ELF-1 (cell line): ENCODE measurements around the gene POPDC3.
"Not testable (repeated sequence)": the region's sequence is repeated elsewhere in the genome, so short reads cannot be mapped to it uniquely, and the experiment has no call there.

Experiments used
- DNase-seq: peaks from one replicate; pipeline ENCODE4 v3.0.0-alpha.2; 2016; ENCODE audit warnings: low read depth, low spot score

Gene POPDC3

GRCh38 chr6:105196076-105196475 lies 16.3 kb upstream of the POPDC3 start:
- DNase-seq: no peak

- no peak for DNase-seq
These were observed 14.8 kb upstream of the POPDC3 start for GRCh38 chr6:105194591-105194990.

DNA sequence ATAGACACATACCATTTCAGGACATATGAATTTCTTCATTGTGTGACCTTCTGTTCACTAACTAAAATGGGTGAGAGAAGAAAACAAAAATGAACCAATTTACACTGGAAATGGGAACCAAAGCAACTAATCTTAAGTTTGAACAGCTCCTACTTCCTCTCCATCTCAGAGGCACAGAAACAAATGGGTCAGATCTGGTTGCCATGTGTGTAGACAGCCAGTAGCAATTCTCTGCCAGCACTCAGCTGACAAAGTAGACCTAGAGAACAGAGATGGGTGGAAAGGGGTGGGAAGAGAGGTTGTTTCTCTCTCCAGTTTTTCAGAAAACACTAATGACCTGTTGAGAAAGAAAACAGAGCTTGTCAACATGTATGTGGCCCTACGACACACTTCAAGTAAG lies 14.3 kb upstream of the POPDC3 start:
- no peak for DNase-seq

DNA sequence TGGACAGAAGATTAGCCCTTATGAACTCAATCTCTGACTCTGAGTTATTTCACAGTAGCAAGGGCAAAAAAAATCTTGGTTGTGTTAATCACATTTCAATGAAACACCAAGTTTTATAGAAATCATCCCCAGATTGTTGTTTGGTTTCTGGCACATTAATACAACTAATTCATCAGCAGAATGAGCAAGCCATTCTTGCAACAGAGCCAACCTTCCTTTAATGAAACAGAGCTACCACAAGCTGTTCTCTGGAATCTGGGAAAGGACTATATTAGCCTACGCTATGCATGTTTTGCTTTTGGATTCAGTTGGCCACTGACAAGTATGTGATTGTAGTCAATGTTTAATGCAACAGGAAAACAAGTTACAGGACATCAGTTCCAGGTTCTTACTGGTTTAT lies 13.8 kb upstream of the POPDC3 start:
- DNase-seq: no peak

GRCh38 chr6:105192707-105193465 lies 13.1 kb upstream of the POPDC3 start:
- no peak for DNase-seq

DNA sequence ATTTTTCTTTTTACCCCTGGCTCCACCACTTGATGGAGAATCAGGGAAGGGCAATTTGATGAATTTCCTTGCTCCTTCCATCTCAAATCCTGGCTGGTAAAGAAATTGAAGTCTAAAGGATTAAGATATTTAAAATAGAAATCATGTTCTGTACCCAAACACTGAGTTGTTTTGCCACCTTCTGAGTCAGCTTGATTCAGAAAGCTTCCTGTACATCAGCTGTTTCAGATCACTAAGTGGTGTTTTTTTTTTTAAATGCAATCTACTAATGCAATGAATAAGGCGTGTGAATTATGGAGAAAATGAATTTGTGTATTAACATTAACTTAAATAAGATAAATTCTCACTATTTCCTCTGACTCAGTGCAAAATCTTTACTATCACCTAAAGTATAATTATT lies 11.5 kb upstream of the POPDC3 start:
- no peak for DNase-seq

GRCh38 chr6:105189026-105189820 lies 9.4 kb upstream of the POPDC3 start:
- no peak for DNase-seq

DNA sequence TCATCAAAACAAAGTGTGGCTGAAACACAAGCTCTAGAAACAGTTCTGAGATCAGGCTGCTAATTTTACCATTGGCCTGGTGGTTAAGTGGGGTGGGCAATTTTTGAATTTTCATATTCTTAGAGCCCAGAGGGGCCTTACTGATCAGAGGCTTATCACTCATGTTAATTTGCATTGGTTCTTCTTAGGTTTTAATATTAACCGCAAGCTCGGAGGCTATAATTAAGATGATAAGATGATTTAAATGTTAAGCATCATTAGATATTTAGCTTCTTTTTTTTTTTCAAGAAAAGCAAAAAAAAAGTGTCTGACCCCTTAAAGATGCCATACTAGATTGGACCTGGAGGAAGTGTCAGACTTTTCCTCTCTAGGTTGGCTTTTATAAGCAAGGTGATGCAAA lies 8.4 kb upstream of the POPDC3 start:
- DNase-seq: no peak

DNA sequence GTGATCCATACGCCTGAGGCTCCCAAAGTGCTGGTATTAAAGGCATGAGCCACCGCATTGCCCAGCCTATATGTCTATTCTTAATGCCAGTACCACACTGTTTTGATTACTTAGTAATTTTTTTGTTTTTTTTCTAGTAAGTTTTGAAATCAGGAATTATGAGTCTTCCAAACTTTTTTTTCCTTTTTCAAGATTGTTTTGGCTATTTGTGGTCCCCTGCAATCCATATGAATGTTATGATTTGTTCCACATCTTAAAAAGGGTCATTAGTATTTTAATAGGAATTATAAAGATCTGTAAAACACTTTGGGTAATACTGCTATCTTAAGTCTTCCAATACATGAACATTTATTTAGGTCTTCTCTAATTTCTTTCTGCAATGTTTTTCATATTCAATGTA lies 6.8 kb upstream of the POPDC3 start:
- no peak for DNase-seq

GRCh38 chr6:105184921-105185320 lies 5.1 kb upstream of the POPDC3 start:
- DNase-seq: no peak

GRCh38 chr6:105181981-105182515 lies 2.2 kb upstream of the POPDC3 start:
- DNase-seq: no peak

DNA sequence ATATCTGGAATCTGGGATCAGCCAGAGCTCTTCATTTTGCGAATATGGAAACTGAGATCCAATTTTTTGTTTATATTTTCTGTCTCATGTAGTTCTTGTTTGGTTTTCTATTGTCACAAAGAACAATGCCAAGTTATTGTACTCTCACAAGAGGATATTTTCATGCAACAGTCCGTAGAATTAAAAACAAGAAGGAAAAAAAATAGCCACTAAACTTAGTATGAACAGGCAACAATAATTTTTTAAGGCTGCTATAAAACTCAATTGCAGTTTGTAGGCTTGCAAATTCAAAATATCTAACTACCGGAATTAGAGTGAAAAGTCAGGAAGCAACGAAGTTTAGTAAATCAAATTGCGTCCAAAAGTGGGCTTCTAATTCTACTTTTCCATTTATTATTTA lies 1.2 kb downstream of the POPDC3 start:
- no peak for DNase-seq

DNA sequence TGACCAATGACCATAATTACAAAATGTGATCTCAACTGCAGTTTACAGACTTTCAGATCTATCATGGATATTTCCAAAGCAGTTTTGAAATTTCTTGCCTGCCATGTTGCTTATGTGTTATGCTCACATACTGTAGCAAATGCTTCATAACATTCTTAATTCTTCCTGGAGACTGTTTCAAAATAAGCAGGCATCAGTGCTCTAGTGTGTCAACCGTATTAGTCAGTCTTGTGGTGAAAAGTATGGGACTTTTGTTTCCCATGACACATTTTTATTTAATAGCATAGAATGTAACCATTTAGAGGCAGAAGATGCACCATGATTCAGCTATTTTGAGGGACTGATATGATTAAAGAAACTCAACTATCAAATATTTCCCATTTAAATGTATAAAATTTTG lies 1.7 kb downstream of the POPDC3 start:
- DNase-seq: no peak

- no peak for DNase-seq
These were observed 2.3 kb downstream of the POPDC3 start for GRCh38 chr6:105177556-105177955.

DNA sequence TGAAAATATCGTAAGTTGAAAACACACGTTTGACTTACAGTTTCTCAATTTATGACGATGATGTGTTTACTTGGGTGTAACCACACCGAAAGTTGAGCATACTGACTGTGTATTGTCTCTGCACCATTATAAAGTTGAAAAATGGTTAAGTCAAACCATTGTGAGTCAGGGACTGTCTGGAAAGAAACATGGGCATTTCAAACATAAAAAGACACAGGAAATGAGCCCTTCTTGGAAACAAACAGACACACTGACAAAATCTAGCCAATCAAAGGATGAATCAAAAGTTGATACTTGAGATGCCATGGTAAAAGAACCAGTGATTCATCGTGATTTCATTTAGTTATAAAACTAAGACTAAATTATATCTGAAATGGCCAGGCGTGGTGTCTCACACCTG lies 5.3 kb downstream of the POPDC3 start:
- DNase-seq: no peak

- DNase-seq: not testable (repeated sequence)
These were observed 7.3 kb downstream of the POPDC3 start for GRCh38 chr6:105172515-105172914.

DNA sequence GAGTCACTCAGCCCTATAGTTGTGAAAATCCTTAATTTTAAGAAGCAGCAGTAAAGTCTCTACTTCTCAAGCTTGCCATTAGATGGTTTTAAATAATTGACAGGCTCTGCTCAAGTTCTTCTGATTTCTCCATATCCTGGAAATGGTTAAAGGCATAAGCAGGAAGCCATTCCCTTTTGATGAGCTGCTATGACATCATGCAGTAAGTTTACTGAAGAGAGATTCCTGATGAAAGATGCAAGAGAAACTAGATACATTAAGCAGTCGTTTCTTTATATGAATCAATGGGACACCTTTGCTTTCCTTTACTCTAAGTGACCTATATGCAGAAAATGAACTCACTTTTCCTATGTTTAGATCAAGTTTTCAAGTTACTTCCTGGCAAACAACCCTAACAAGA lies 9.8 kb downstream of the POPDC3 start:
- DNase-seq: no peak

- no peak for DNase-seq
These were observed 11.9 kb downstream of the POPDC3 start for GRCh38 chr6:105167914-105168313.

- peak; percentile 17 for DNase-seq
These were observed 15.4 kb downstream of the POPDC3 start for GRCh38 chr6:105164418-105164817.

DNA sequence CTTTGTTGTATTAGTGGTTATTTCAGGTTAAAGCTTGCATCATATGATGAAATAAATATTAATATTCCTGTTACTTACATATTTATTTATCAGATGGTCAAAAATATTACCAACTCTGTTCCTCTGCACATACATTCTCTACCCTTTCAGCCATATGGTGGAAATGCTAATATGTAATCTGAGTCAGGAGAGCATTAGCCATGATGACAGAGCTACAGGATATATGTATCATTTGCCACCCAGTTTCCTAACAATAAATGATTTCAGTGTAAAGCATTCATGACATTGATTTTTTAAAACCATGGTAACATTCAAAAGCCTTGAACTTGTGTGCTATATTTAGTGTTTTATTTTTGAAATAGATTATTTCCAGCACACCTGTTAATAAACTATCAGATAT lies 16.6 kb downstream of the POPDC3 start:
- DNase-seq: no peak

DNA sequence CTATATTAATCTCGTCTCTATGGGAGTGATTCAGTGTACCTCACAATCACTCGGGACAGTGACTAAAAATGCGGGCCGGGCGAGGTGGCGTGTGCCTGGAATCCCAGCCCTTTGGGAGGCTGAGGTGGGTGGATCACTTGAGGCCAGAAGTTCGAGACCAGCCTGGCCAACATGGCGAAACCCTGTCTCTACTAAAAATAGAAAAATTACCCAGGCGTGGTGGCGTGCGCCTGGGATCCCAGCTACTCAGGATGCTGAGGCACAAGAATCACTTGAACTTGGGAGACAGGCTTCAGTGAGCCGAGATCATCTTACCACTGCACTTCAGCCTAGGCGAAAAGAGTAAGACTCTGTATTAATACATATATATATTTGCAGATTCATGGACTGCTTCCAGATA lies 17.4 kb downstream of the POPDC3 start:
- DNase-seq: no peak

DNA sequence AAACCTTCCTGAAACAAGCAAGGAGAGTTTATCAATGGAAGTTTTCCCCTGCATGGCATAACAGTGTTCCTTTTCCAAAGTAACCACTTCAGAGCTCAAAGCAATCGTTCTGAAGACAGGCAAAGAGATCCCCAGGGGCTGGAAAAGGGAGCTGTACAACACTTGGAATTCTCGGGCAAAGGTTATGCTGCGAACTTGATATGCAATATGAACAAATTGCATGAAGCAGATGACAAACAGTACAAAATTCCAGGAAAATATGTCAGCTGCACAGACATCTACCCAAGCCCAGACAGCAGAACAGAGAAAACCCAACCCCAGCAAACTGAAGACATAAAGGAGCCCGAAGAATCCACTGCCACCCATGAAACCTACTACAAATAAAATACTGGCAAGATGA lies 18.4 kb downstream of the POPDC3 start:
- no peak for DNase-seq

GRCh38 chr6:105153676-105154075 lies 26.1 kb downstream of the POPDC3 start:
- no peak for DNase-seq
